PC-9 (cell line): ENCODE results near the gene ADGRA3. TPM values are rescaled to one million over a fixed set of nuclear protein-coding genes. Genes with fewer than 3 reads are reported as not detected.

Experiments
- BruUV-seq: library from RNA; stranded (reverse); fragments of 400-500 nt; replicated peaks from 2 replicates; lab custom pipeline; 2021; lab: Mats Ljungman, UMichigan
- CTCF ChIA-PET: fragments of 300-600 bp; sonication (Branson Sonifier 250); formaldehyde crosslinking; loops from one replicate; lab custom pipeline; 2022; ENCODE audit warnings: antibody characterized with exemption; lab: Charles Lee
- POLR2A ChIA-PET: fragments of 300-600 bp; sonication (Branson Sonifier 250); formaldehyde crosslinking; loops from one replicate; lab custom pipeline; 2022; ENCODE audit warnings: antibody characterized with exemption; ENCODE audit not compliant: unreplicated experiment; lab: Charles Lee
- DNase-seq, 2 experiments: peaks; one replicate each; pipeline versions ENCODE4 v3.0.0 to v3.0.0-alpha.2; 2015 to 2022; ENCODE audit warnings: mixed read lengths in 1 of 2
- H2AFZ ChIP-seq: fragments of 200-600 bp; sonication (generic); 2 replicates; pipeline ENCODE4 v1.8.1; 2017; ENCODE audit warnings: antibody characterized with exemption
- H3F3A ChIP-seq: fragments of 200-600 bp; sonication (generic); 2 replicates; pipeline ENCODE4 v1.8.1; 2017; ENCODE audit warnings: antibody characterized with exemption, mild to moderate bottlenecking, low read depth; ENCODE audit not compliant: insufficient read depth
- H3K27ac ChIP-seq: fragments of 200-600 bp; sonication (generic); 2 replicates; pipeline ENCODE4 v1.6.1; 2016; ENCODE audit warnings: mixed run types
- H3K27me3 ChIP-seq: fragments of 200-600 bp; sonication (generic); 2 replicates; pipeline ENCODE4 v1.6.1; 2016; ENCODE audit warnings: low read depth, mixed run types; ENCODE audit not compliant: insufficient read depth
- H3K36me3 ChIP-seq: fragments of 200-600 bp; sonication (generic); 2 replicates; pipeline ENCODE4 v1.6.1; 2016; ENCODE audit warnings: low read depth, mixed run types
- H3K4me1 ChIP-seq: fragments of 200-600 bp; sonication (generic); replicated peaks from 2 replicates; pipeline ENCODE4 v1.6.1; 2016; ENCODE audit warnings: mixed run types; ENCODE audit not compliant: insufficient read depth
- H3K4me2 ChIP-seq: fragments of 200-600 bp; sonication (generic); 2 replicates; pipeline ENCODE4 v1.6.1; 2017; ENCODE audit warnings: mixed run types
- H3K4me3 ChIP-seq: fragments of 200-600 bp; sonication (generic); 2 replicates; pipeline ENCODE4 v1.6.1; 2016; ENCODE audit warnings: mixed run types
- H3K79me2 ChIP-seq: fragments of 200-600 bp; sonication (generic); 2 replicates; pipeline ENCODE4 v1.6.1; 2017; ENCODE audit warnings: low read depth, mixed run types
- H3K9me2 ChIP-seq: fragments of 200-600 bp; sonication (generic); 2 replicates; pipeline ENCODE4 v1.8.1; 2017; ENCODE audit warnings: mild to moderate bottlenecking; ENCODE audit not compliant: insufficient read depth
- H3K9me3 ChIP-seq: fragments of 200-600 bp; sonication (generic); 2 replicates; pipeline ENCODE4 v1.8.1; 2016; ENCODE audit warnings: low read depth; ENCODE audit not compliant: insufficient read depth
- H4K20me1 ChIP-seq: fragments of 200-600 bp; sonication (generic); 2 replicates; pipeline ENCODE4 v1.8.1; 2017; ENCODE audit not compliant: insufficient read depth
- CTCF ChIP-seq: fragments of 200-600 bp; sonication (generic); conservative IDR thresholded peaks from 2 replicates; pipeline ENCODE4 v1.6.1; 2017; ENCODE audit warnings: mixed run types, antibody characterized with exemption, mild to moderate bottlenecking, moderate library complexity
- EZH2 ChIP-seq: fragments of 200-600 bp; sonication (generic); IDR thresholded peaks from 2 replicates; pipeline ENCODE4 v1.8.0; 2017; ENCODE audit warnings: antibody characterized with exemption, low read depth
- intact Hi-C: fragments of 100-400 bp; cut with micrococcal nuclease; formaldehyde crosslinking; loops from one replicate; pipeline ENCODE4 v1.10.0; 2022; ENCODE audit not compliant: unreplicated experiment
- total RNA-seq: library from RNA; stranded (reverse); gene quantifications from 2 replicates; pipeline ENCODE4 v1.2.3, GENCODE V29; 2021

ADGRA3 gene
- total RNA-seq, 1 experiment from 2014 or later = 40.5 TPM

GRCh38 chr4:22551550-22551949 lies 35.7 kb upstream of the ADGRA3 start:
- POLR2A ChIA-PET = no interaction called here
- TF ChIP-seq CTCF (no peak), EZH2 (no peak)
- BruUV-seq = no TSS peak

GRCh38 chr4:22546299-22546698 lies 30.4 kb upstream of the ADGRA3 start:
- Histone ChIP-seq H3K9me3 (no peaks in the 10 kb centered on the region), H3F3A (no peaks in the 10 kb centered on the region), H3K79me2 (no peaks in the 10 kb centered on the region), H3K27ac (no peak overlapping the region), H3K4me3 (no peak overlapping the region), H3K4me2 (no peak overlapping the region), H3K27me3 (no peaks in the 10 kb centered on the region), H3K9me2 (no peaks in the 10 kb centered on the region), H4K20me1 (no peaks in the 10 kb centered on the region), H2AFZ (no peak overlapping the region), H3K4me1 (no peaks in the 10 kb centered on the region), H3K36me3 (no peaks in the 10 kb centered on the region)
- intact Hi-C loops = no loop called here
- no TSS peak for BruUV-seq
- ChIA-PET CTCF (no interaction called here), POLR2A (no interaction called here)
- no peak for DNase-seq
- TF ChIP-seq EZH2 = no peak
- TF ChIP-seq CTCF = no peak

More at GRCh38 chr4:22551550-22551949, 35.7 kb upstream of the ADGRA3 start:
- H3K27ac ChIP-seq = no peak overlapping the region
- H3K4me1 ChIP-seq = no peaks in the 10 kb centered on the region
- intact Hi-C loops = no loop called here
- no peaks in the 10 kb centered on the region for H3K27me3 ChIP-seq
- H3K9me3 ChIP-seq = no peaks in the 10 kb centered on the region
- no peaks in the 10 kb centered on the region for H4K20me1 ChIP-seq
- no peak for DNase-seq
- no peak overlapping the region for H3K4me3 ChIP-seq
- no peaks in the 10 kb centered on the region for H3K79me2 ChIP-seq
- H2AFZ ChIP-seq = no peak overlapping the region
- no peaks in the 10 kb centered on the region for H3K9me2 ChIP-seq
- H3K4me2 ChIP-seq = no peak overlapping the region
- CTCF ChIA-PET = interaction anchor here (0.6 kb wide), 1 partner anchor 99 kb away, joined by 3 read pairs; no protein-coding TSS in a partner anchor
- H3F3A ChIP-seq = no peaks in the 10 kb centered on the region
- no peaks in the 10 kb centered on the region for H3K36me3 ChIP-seq

GRCh38 chr4:22539251-22539650 lies 23.4 kb upstream of the ADGRA3 start:
- H2AFZ ChIP-seq = no peak overlapping the region
- no peak overlapping the region for H3K4me3 ChIP-seq
- H3K4me1 ChIP-seq = no peaks in the 10 kb centered on the region
- BruUV-seq = no TSS peak
- no peaks in the 10 kb centered on the region for H3F3A ChIP-seq
- POLR2A ChIA-PET = no interaction called here
- no peaks in the 10 kb centered on the region for H4K20me1 ChIP-seq
- no peak overlapping the region for H3K4me2 ChIP-seq
- intact Hi-C loops = no loop called here
- TF ChIP-seq CTCF (no peak), EZH2 (no peak)
- no peaks in the 10 kb centered on the region for H3K36me3 ChIP-seq
- H3K9me3 ChIP-seq = peaks cover 6% of the 10 kb centered on the region
- H3K79me2 ChIP-seq = no peaks in the 10 kb centered on the region
- DNase-seq = no peak
- no peaks in the 10 kb centered on the region for H3K9me2 ChIP-seq
- CTCF ChIA-PET = no interaction called here
- no peaks in the 10 kb centered on the region for H3K27me3 ChIP-seq
- H3K27ac ChIP-seq = no peak overlapping the region
